Naive thymus-derived CD4-positive, alpha-beta T cell (primary cell): ENCODE results near the gene CRLF1. TPM values are rescaled to one million over a fixed set of nuclear protein-coding genes. Genes with fewer than 3 reads are reported as not detected.

ENCODE experiments used
- ATAC-seq: fragments of 150-1000 bp; cut with Tn5 transposase; 2 replicates; pipeline ENCODE4 v1.10.0; 2021; ENCODE audit warnings: mild to moderate bottlenecking, moderate library complexity
- CTCF ChIA-PET: fragments of 350-600 bp; sonication (Branson Sonifier 250); formaldehyde crosslinking; loops from one replicate; lab custom pipeline; 2021; ENCODE audit warnings: antibody characterized with exemption; lab: Charles Lee
- POLR2A ChIA-PET: fragments of 350-600 bp; sonication (Branson Sonifier 250); formaldehyde crosslinking; loops from one replicate; lab custom pipeline; 2021; ENCODE audit warnings: antibody characterized with exemption, inconsistent platforms; lab: Charles Lee
- DNase-seq, 9 donors: peaks; one replicate each; pipeline versions ENCODE4 v3.0.0 to v3.0.0-alpha.2; 2020 to 2022; ENCODE audit warnings: mixed read lengths in 1 of 9
- H3K27ac ChIP-seq: one replicate; pipeline ENCODE4 v1.7.0; 2013; ENCODE audit warnings: mild to moderate bottlenecking, low read depth, low read length, moderate library complexity
- H3K27me3 ChIP-seq, 2 donors: one replicate each; pipeline ENCODE4 v1.7.0; 2013; ENCODE audit warnings: low read length in 2 of 2, mild to moderate bottlenecking in 2 of 2, moderate library complexity in 2 of 2; ENCODE audit not compliant: control insufficient read depth in 2 of 2, insufficient read depth in 2 of 2
- H3K36me3 ChIP-seq, 3 experiments: 1 replicate in 2 of 3; 2 replicates in 1 of 3; pipeline ENCODE4 v1.7.0; 2013; ENCODE audit warnings: low read length in 3 of 3, mild to moderate bottlenecking in 3 of 3, moderate library complexity in 1 of 3; ENCODE audit not compliant: insufficient read depth in 3 of 3, control insufficient read depth in 2 of 3
- H3K4me1 ChIP-seq, 2 donors: one replicate each; pipeline ENCODE4 v1.7.0; 2013; ENCODE audit warnings: low read length in 2 of 2, mild to moderate bottlenecking in 2 of 2, moderate library complexity in 1 of 2; ENCODE audit not compliant: control insufficient read depth in 2 of 2, insufficient read depth in 2 of 2
- H3K4me3 ChIP-seq: 2 replicates; pipeline ENCODE4 v1.7.0; 2013; ENCODE audit warnings: mild to moderate bottlenecking, low read length
- H3K9me3 ChIP-seq, 3 experiments: 1 replicate in 2 of 3; 2 replicates in 1 of 3; pipeline ENCODE4 v1.7.0; 2013; ENCODE audit warnings: low read length in 3 of 3; ENCODE audit not compliant: control insufficient read depth in 2 of 3
- H3K27ac Mint-ChIP-seq, 9 donors: one replicate each; pipeline ENCODE4 v1.8.0; 2020 to 2022; ENCODE audit warnings: mixed read lengths in 9 of 9, mild to moderate bottlenecking in 8 of 9, moderate library complexity in 5 of 9, inconsistent platforms in 2 of 9
- H3K27me3 Mint-ChIP-seq, 5 donors: one replicate each; pipeline ENCODE4 v1.8.0; 2021 to 2022; ENCODE audit warnings: mixed read lengths in 5 of 5, mild to moderate bottlenecking in 1 of 5
- H3K36me3 Mint-ChIP-seq, 5 donors: one replicate each; pipeline ENCODE4 v1.8.0; 2020 to 2022; ENCODE audit warnings: mixed read lengths in 5 of 5, mild to moderate bottlenecking in 3 of 5, inconsistent platforms in 1 of 5
- H3K4me1 Mint-ChIP-seq, 7 donors: one replicate each; pipeline ENCODE4 v1.8.0; 2020 to 2022; ENCODE audit warnings: mixed read lengths in 7 of 7, mild to moderate bottlenecking in 3 of 7, inconsistent platforms in 1 of 7
- H3K4me3 Mint-ChIP-seq, 10 donors: one replicate each; pipeline ENCODE4 v1.8.0; 2020 to 2022; ENCODE audit warnings: mild to moderate bottlenecking in 10 of 10, mixed read lengths in 10 of 10, moderate library complexity in 6 of 10, inconsistent platforms in 2 of 10
- H3K9me3 Mint-ChIP-seq, 11 donors: one replicate each; pipeline ENCODE4 v1.8.0; 2020 to 2022; ENCODE audit warnings: mixed read lengths in 11 of 11, mild to moderate bottlenecking in 4 of 11, inconsistent platforms in 1 of 11, moderate library complexity in 1 of 11
- intact Hi-C, 2 donors: fragments of 100-400 bp; cut with micrococcal nuclease; formaldehyde crosslinking; loops; one replicate each; pipeline ENCODE4 v1.15.1; 2023
- polyA plus RNA-seq, 2 donors: library from polyadenylated mRNA; unstranded; fragments of 300-500 nt; fragmentation: Illumina TruSeq; gene quantifications; one replicate each; pipeline ENCODE4 v1.2.3, GENCODE V29; 2021
- total RNA-seq, 6 experiments: library from RNA in 5 of 6; stranded (reverse) in 5 of 6; gene quantifications; 1 replicate in 5 of 6; 2 replicates in 1 of 6; pipeline ENCODE4 v1.2.3 and lab custom pipeline; 2021 to 2026

Gene CRLF1
- total and polyA plus RNA-seq, 7 experiments from 2014 or later, result 0.28 to 0.49 TPM; not detected in 5

DNA sequence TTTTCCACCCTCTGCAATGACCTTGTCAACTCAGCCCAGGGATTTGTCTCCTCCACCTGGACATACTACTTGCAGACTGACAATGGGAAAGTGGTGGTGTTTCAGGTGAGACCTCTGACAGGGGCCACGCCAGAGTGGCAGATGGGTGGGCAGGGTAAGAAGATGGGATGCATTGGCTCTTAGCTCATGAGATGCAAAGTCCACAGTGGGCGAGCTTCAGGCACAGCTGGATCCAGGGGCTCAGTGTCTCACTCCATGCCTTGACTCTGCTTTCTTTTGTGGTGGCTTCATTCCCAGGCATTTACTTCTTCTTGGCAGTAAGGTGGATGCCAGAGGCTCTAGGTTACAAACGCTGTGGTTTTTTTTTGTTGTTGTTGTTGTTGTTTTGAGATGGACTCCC is 9.4 kb upstream of the CRLF1 start:
- POLR2A ChIA-PET, result no interaction called here
- Histone ChIP-seq H3K9me3 (no peaks in the 10 kb centered on the region), H3K36me3 (no peaks in the 10 kb centered on the region), H3K4me1 (peaks cover 10 to 12% of the 10 kb centered on the region in 2 donors), H3K27ac (no peak overlapping the region), H3K4me3 (no peak overlapping the region), H3K27me3 (peaks cover 10 to 11% of the 10 kb centered on the region in 2 donors)
- Mint-ChIP-seq H3K9me3 (peaks cover 0 to 1% (median 0%) of the 10 kb centered on the region in 11 donors), H3K4me1 (peaks cover 3 to 21% (median 13%) of the 10 kb centered on the region in 7 donors), H3K27ac (no peak overlapping the region), H3K36me3 (no peaks in the 10 kb centered on the region), H3K4me3 (peak overlapping the region in 1 of 10 donors; percentile 12), H3K27me3 (peaks cover 30 to 54% (median 47%) of the 10 kb centered on the region in 5 donors)
- DNase-seq (no peak), ATAC-seq (no peak)
- CTCF ChIA-PET, result no interaction called here
- intact Hi-C loops, result no loop called here

DNA sequence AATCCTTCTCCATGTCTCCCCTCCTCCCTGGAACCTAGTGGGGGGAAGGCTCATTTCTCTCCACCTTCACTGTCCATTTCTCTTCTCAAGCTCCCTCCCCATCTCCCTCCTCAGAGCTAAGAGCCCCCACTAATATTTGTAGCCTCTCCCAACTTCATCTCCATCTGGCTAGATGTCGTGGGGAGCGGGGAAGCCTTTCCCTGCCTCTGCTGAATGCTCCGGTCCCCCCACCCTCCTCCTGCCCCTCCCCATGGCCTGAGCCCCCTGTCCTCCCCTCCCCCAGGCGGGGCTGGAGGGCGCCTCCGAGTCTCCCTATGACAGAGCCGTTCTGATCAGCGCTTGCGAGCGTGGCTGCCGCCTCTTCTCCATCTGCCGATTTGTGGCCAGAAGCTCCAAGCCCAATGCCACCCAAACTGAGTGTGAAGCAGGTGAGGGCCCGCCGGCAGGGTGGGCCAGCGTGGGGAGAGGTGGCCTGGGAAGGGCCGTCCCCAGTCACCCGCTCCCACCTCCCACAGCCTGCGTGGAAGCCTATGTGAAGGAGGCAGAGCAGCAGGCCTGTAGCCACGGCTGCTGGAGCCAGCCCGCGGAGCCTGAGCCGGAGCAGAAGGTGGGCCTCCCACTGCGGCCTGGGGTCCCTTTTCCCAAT is 7.1 kb upstream of the CRLF1 start:
- H3K9me3 Mint-ChIP-seq, result peaks cover 0 to 2% (median 0%) of the 10 kb centered on the region in 11 donors
- Histone ChIP-seq H3K27ac (no peak overlapping the region), H3K27me3 (peaks cover 11 to 22% of the 10 kb centered on the region in 2 donors), H3K36me3 (no peaks in the 10 kb centered on the region), H3K4me3 (no peak overlapping the region), H3K4me1 (peaks cover 12% of the 10 kb centered on the region in 2 donors), H3K9me3 (no peaks in the 10 kb centered on the region)
- intact Hi-C loops, result loop anchor here in 1 of 2 donors (5.0 kb wide), 1 partner anchor 174 kb away; no protein-coding TSS in a partner anchor
- POLR2A ChIA-PET, result interaction anchor here (1.1 kb wide), 1 partner anchor 20 kb away, joined by 3 read pairs; no protein-coding TSS in a partner anchor
- no peak for DNase-seq
- peaks cover 42 to 72% (median 67%) of the 10 kb centered on the region in 5 donors for H3K27me3 Mint-ChIP-seq
- H3K36me3 Mint-ChIP-seq, result no peaks in the 10 kb centered on the region
- H3K4me1 Mint-ChIP-seq, result peaks cover 6 to 25% (median 15%) of the 10 kb centered on the region in 7 donors
- no peak overlapping the region for H3K27ac Mint-ChIP-seq
- CTCF ChIA-PET, result interaction anchor here (0.6 to 1.3 kb wide), 2 partner anchors 25 to 145 kb away, joined by 3 to 4 read pairs; partner anchors contain the start of gene REX1BD
- ATAC-seq, result no peak
- H3K4me3 Mint-ChIP-seq, result peak overlapping the region; percentile 58 to 87 (median 70)

DNA sequence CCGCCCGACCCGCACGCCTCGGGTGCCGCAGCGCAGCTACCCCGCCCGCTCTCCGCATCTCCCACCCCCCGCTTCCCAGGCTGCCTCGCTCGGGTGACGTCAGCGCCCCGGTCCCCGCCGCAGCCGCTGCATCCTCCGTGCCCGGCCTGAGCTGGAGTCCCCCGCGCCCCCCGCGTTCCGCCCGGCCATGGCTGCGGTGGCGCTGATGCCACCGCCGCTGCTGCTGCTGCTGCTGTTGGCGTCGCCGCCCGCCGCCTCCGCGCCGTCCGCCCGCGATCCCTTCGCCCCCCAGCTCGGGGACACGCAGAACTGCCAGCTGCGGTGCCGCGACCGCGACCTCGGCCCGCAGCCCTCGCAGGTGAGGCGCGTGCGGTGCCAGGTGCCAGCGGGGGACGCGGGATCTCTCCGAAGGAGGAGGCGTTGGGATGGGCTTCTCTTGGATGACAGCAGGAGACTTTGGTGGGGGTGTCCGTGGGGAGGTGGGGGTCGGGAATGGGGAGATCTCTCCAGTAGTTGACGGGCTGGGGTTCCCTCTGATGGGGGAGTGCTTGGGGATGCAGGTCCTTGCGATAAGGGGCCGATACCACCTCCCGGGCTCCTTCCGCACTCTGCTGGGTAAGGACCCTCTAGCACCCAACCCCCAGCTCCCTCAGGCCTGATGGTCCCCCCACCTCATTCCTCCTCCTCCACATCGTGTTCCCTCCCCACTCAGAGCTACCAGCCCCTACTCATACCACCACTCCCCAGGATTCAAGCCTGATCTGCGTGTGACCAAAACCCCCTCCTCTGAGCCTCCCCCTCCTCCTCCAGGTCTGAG is 6.4 kb upstream of the CRLF1 start, which contains the start of gene TMEM59L:
TMEM59L (plus strand) TSS at position 99 of the 817 bp plus-strand sequence; CDS start at position 188, 89 bp downstream.
- DNase-seq (peak in 8 of 9 donors; percentile 36 to 68 (median 51)), ATAC-seq (peak; percentile 73)
- peaks cover 0 to 3% (median 0%) of the 10 kb centered on the region in 11 donors for H3K9me3 Mint-ChIP-seq
- H3K4me1 Mint-ChIP-seq, result peaks cover 6 to 28% (median 18%) of the 10 kb centered on the region in 7 donors
- no peaks in the 10 kb centered on the region for H3K36me3 Mint-ChIP-seq
- ChIA-PET POLR2A (interaction anchor here (0.6 to 1.5 kb wide), 4 partner anchors 9 to 176 kb away, joined by 3 to 5 read pairs (median 3); no protein-coding TSS in a partner anchor), CTCF (no interaction called here)
- peak within 1 kb of the TSS; percentile 61 for H3K4me3 ChIP-seq
- intact Hi-C loops, result loop anchor here (1.0 to 5.0 kb wide), 2 partner anchors 23 to 174 kb away; no protein-coding TSS in a partner anchor
- H3K27me3 ChIP-seq, result peaks cover 11 to 26% of the 10 kb centered on the region in 2 donors
- H3K27ac ChIP-seq, result no peak within 1 kb of the TSS
- H3K9me3 ChIP-seq, result no peaks in the 10 kb centered on the region
- peak within 1 kb of the TSS; percentile 71 to 87 (median 79) for H3K4me3 Mint-ChIP-seq
- H3K27ac Mint-ChIP-seq, result peak within 1 kb of the TSS in 3 of 9 donors; percentile 55 to 77 (median 62)
- peaks cover 12% of the 10 kb centered on the region in 2 donors for H3K4me1 ChIP-seq
- no peaks in the 10 kb centered on the region for H3K36me3 ChIP-seq
- H3K27me3 Mint-ChIP-seq, result peaks cover 49 to 75% (median 70%) of the 10 kb centered on the region in 5 donors

GRCh38 chr19:18612051-18612771 is 5.6 kb upstream of the CRLF1 start:
- intact Hi-C loops, result loop anchor here (1.0 to 5.0 kb wide), 2 partner anchors 24 to 175 kb away; no protein-coding TSS in a partner anchor
- no peaks in the 10 kb centered on the region for H3K36me3 Mint-ChIP-seq
- Histone ChIP-seq H3K36me3 (no peaks in the 10 kb centered on the region), H3K4me3 (peak overlapping the region; percentile 61), H3K4me1 (peaks cover 12% of the 10 kb centered on the region in 2 donors), H3K27ac (no peak overlapping the region), H3K27me3 (peaks cover 5 to 29% of the 10 kb centered on the region in 2 donors), H3K9me3 (no peaks in the 10 kb centered on the region)
- no peak for DNase-seq
- peak overlapping the region in 2 of 9 donors; percentile 62 to 77 for H3K27ac Mint-ChIP-seq
- H3K4me1 Mint-ChIP-seq, result peaks cover 6 to 28% (median 18%) of the 10 kb centered on the region in 7 donors
- no peak for ATAC-seq
- H3K9me3 Mint-ChIP-seq, result peaks cover 0 to 3% (median 0%) of the 10 kb centered on the region in 11 donors
- CTCF ChIA-PET, result no interaction called here
- POLR2A ChIA-PET, result interaction anchor here (0.6 to 1.5 kb wide), 5 partner anchors 9 to 177 kb away, joined by 3 to 5 read pairs (median 3); partner anchors contain the start of gene REX1BD
- peaks cover 49 to 77% (median 68%) of the 10 kb centered on the region in 5 donors for H3K27me3 Mint-ChIP-seq
- peak overlapping the region; percentile 71 to 87 (median 79) for H3K4me3 Mint-ChIP-seq

DNA sequence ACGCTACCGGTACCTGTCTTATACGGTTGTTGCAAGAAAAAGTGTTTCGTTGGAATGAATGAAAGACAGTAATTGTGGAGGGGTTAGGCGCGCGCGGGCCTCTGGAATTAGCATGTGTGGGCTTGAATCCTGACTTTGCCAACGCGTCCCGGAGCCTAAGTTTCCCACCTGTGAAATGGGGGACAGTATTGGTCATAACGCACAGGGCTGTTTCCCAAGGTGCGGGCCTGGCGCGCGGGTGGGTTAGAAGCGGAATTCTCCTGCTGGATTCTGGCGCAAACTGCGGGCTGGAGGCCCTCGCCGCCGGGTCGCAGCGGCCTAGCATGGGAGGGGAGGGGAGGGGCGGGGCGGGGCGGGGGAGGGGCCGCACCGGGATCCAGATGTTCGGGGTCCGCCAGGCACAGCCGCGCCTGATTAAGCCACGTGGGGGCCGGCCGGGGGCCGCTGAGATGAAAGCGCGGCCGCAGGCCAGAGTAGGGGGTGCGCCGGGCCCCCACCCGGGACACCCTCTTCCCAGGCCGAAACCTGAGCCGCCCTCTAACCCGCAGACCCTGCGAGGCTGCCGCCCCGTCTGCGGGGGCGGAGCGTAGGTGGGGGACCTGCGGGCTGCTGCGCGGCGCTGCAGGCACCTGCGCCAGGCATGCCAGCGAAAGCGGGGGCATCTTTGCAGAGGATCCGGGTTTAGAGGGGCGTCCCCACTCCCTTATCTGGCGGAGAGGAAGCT is 4.9 kb upstream of the CRLF1 start:
- Mint-ChIP-seq H3K4me1 (peaks cover 6 to 28% (median 20%) of the 10 kb centered on the region in 7 donors), H3K36me3 (no peaks in the 10 kb centered on the region), H3K27ac (peak overlapping the region in 1 of 9 donors; percentile 32), H3K4me3 (peak overlapping the region in 9 of 10 donors; percentile 74 to 87 (median 80)), H3K9me3 (peaks cover 0 to 3% (median 0%) of the 10 kb centered on the region in 11 donors), H3K27me3 (peaks cover 49 to 81% (median 67%) of the 10 kb centered on the region in 5 donors)
- Histone ChIP-seq H3K27me3 (peaks cover 4 to 29% of the 10 kb centered on the region in 2 donors), H3K4me3 (peak overlapping the region; percentile 61), H3K4me1 (peaks cover 12% of the 10 kb centered on the region in 2 donors), H3K36me3 (no peaks in the 10 kb centered on the region), H3K9me3 (no peaks in the 10 kb centered on the region), H3K27ac (no peak overlapping the region)
- ChIA-PET POLR2A (interaction anchor here (1.0 to 1.5 kb wide), 2 partner anchors 10 to 23 kb away, joined by 4 to 5 read pairs; partner anchors contain the start of gene REX1BD), CTCF (no interaction called here)
- ATAC-seq (peak; percentile 48), DNase-seq (no peak)
- intact Hi-C loops, result loop anchor here (1.0 to 5.0 kb wide), 2 partner anchors 25 to 176 kb away; no protein-coding TSS in a partner anchor
